ENCODE measurements around the gene UGT1A5.
"Not testable (repeated sequence)": the region's sequence is repeated elsewhere in the genome, so short reads cannot be mapped to it uniquely, and the experiment has no call there.

UGT1A5 gene

DNA sequence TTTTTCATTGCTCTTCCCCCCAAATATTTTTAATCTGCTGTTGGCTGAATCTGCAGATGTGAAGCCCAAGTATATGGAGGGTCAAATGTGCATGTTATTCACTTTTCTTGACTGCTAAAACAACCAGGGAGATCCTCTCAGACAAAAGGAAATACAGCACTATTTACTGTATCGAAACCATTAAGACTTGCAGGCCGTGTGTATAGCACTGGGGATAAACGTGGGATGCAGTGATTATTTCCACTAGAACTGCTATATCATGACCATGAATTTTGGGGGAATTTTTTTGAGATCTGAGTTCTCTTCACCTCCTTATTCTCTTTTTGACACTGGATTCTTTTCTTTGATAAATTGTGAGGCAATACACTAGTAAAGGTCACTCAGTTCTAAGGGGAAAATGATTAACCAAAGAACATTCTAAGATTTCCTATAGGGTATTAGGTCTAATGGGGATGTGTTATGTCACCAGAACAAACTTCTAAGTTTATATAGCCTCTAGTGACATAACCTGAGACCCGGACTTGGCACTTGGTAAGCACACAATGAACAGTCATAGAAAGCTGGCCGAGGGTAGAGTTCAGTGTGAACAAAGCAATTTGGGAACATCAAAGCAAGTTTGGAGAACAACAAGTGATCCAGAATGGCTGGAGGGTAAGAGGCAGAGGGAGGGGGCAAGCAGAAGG lies 32.5 kb downstream of the UGT1A5 start:
- Mint-ChIP-seq H3K9me3 (peaks cover 10% of the 10 kb centered on the region), H3K27ac (no peak overlapping the region), H3K4me3 (no peak overlapping the region), H3K36me3 (ENCODE audit: low read depth) (no peaks in the 10 kb centered on the region), H3K4me1 (no peaks in the 10 kb centered on the region), H3K27me3 (ENCODE audit: low read depth, poor library complexity) (peaks cover 9% of the 10 kb centered on the region)
- DNase-seq: no peak
- TF ChIP-seq, protein P1, sequence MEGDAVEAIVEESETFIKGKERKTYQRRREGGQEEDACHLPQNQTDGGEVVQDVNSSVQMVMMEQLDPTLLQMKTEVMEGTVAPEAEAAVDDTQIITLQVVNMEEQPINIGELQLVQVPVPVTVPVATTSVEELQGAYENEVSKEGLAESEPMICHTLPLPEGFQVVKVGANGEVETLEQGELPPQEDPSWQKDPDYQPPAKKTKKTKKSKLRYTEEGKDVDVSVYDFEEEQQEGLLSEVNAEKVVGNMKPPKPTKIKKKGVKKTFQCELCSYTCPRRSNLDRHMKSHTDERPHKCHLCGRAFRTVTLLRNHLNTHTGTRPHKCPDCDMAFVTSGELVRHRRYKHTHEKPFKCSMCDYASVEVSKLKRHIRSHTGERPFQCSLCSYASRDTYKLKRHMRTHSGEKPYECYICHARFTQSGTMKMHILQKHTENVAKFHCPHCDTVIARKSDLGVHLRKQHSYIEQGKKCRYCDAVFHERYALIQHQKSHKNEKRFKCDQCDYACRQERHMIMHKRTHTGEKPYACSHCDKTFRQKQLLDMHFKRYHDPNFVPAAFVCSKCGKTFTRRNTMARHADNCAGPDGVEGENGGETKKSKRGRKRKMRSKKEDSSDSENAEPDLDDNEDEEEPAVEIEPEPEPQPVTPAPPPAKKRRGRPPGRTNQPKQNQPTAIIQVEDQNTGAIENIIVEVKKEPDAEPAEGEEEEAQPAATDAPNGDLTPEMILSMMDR (IDR thresholded peaks at IDR 0.05): no peak

DNA sequence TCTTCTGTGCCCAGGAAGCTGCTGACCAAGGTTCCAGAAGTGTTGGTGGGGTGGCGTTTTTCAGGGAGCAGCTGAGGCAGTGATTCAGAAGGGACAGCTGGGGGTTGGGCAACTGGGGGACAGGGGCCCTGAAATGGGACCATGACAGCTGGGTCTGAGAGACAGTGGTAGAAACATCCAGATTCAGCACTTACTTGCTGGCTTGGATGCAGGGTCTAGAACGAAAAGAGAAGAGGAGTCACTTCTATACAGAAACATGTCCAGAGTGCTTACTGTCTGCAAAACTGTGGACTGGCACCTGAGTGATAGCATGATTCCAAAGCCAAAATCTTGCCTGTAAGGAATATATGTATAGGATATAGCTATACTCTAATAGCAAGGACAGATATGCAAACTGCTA lies 33.1 kb downstream of the UGT1A5 start:
- not testable (repeated sequence) for H3K27ac Mint-ChIP-seq; DNase-seq; H3K4me1 Mint-ChIP-seq; H3K36me3 Mint-ChIP-seq (ENCODE audit: low read depth); H3K4me3 Mint-ChIP-seq; H3K27me3 Mint-ChIP-seq (ENCODE audit: low read depth, poor library complexity)
- peaks cover 16% of the 10 kb centered on the region for H3K9me3 Mint-ChIP-seq

DNA sequence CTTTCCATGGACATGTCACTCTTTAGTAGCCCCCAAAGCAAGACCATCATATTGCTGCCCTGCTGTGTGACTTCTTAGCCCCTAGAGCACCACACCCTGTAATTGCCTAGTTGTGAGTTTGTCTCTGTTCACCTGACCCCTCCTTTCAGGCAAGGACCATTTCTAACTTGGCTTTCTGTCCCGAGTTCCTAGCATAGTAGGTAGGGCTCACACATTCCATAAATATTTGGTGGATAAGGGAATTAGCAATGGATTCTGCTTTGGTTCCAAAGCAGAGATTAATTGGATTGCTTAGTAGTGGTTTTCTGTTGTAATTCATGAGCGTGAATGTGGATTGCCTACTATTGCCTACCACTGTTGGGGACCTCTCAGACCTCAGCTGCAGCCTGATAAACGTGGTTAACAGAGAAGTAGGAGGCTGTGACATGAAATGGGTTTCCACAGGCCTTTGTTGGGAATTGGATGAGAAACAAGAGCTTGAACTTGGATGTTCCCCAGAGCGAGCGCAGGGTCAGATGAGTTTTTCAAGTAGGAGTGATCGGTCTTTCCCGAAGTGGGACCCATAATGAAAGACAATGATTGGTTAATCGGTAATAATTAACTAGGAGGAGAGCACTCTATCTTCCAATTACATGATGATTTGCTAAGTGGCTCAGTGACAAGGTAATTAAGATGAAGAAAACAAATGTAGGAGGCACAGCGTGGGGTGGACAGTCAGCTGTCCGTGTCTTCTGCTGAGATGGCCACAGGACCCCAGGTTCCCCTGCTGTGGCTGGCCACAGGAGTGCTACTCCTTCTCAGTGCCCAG lies 34.0 kb downstream of the UGT1A5 start:
- H3K36me3 Mint-ChIP-seq (ENCODE audit: low read depth): no peaks in the 10 kb centered on the region
- peaks cover 24% of the 10 kb centered on the region for H3K9me3 Mint-ChIP-seq
- TF ChIP-seq, protein P1 (IDR thresholded peaks at IDR 0.05): no peak
- H3K4me3 Mint-ChIP-seq: no peak overlapping the region
- no peak for DNase-seq
- H3K27me3 Mint-ChIP-seq (ENCODE audit: low read depth, poor library complexity): peaks cover 8% of the 10 kb centered on the region
- no peaks in the 10 kb centered on the region for H3K4me1 Mint-ChIP-seq
- no peak overlapping the region for H3K27ac Mint-ChIP-seq

DNA sequence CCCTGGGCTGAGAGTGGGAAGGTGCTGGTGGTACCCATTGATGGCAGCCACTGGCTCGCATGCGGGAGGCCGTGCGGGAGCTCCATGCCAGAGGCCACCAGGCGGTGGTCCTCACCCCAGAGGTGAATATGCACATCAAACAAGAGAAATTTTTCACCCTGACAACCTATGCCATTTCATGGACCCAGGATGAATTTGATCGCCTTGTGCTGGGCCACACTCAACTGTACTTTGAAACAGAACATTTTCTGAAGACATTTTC lies 34.5 kb downstream of the UGT1A5 start:
- H3K27me3 Mint-ChIP-seq (ENCODE audit: low read depth, poor library complexity): peaks cover 8% of the 10 kb centered on the region
- H3K4me1 Mint-ChIP-seq: no peaks in the 10 kb centered on the region
- DNase-seq: no peak
- H3K27ac Mint-ChIP-seq: no peak overlapping the region
- H3K36me3 Mint-ChIP-seq (ENCODE audit: low read depth): no peaks in the 10 kb centered on the region
- no peak overlapping the region for H3K4me3 Mint-ChIP-seq
- TF ChIP-seq, protein P1 (IDR thresholded peaks at IDR 0.05): no peak
- H3K9me3 Mint-ChIP-seq: peaks cover 29% of the 10 kb centered on the region

DNA sequence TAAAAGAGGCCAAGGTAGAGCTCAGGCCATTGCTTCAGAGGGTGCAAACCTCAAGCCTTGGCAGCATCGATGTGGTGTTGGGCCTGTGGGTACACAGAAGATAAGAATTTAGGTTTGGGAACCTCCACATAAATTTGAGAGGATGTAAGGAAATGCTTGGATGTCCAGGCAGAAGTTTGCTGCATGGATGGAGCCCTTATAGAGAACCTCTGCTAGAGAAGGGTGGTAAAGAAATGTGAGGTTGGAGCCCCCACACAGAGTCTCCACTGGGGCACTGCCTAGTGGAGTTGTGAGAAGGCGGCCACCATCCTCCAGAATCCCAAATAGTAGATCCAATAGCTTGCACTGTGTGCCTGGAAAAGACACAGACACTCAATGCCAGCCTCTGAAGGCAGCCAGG lies 38.0 kb downstream of the UGT1A5 start:
- H3K27ac Mint-ChIP-seq; H3K4me1 Mint-ChIP-seq; H3K4me3 Mint-ChIP-seq; DNase-seq; H3K36me3 Mint-ChIP-seq (ENCODE audit: low read depth); H3K27me3 Mint-ChIP-seq (ENCODE audit: low read depth, poor library complexity): not testable (repeated sequence)
- peaks cover 36% of the 10 kb centered on the region for H3K9me3 Mint-ChIP-seq

DNA sequence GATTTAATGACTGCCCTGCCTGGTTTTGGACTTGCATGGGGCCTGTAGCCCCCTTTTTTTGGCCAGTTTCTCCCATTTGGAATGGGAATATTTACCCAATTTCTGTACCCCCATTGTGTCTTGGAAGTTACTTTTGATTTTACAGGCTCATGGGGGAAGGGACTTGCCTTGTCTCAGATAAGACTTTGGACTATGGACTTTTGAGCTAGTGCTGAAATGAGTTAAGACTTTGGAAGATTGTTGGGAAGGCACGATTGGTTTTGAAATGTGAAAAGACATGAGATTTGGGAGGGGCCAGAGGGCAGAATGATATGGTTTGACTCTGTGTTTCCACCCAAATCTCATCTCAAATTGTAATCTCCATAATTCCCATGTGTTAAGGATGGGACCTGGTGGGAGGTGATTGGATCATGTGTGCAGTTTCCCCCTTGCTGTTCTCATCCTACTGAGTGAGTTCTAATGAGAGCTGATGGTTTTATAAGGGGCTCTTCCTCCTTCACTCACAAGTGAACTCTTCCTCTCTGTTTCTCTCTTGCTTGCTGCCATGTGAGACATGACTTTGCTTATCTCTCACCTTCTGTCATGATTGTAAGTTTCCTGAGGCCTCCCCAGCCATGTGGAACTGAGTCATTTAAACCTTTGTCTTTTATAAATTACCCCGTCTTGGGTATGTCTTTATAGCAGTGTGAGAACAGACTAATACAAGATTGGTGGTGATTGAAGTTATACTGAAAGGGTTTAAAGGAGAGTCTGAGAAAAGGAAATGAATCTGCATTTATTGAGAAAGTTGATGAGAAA lies 38.7 kb downstream of the UGT1A5 start:
- not testable (repeated sequence) for H3K27me3 Mint-ChIP-seq (ENCODE audit: low read depth, poor library complexity); DNase-seq; H3K4me3 Mint-ChIP-seq; H3K4me1 Mint-ChIP-seq; H3K27ac Mint-ChIP-seq; H3K36me3 Mint-ChIP-seq (ENCODE audit: low read depth)
- H3K9me3 Mint-ChIP-seq: peaks cover 36% of the 10 kb centered on the region

DNA sequence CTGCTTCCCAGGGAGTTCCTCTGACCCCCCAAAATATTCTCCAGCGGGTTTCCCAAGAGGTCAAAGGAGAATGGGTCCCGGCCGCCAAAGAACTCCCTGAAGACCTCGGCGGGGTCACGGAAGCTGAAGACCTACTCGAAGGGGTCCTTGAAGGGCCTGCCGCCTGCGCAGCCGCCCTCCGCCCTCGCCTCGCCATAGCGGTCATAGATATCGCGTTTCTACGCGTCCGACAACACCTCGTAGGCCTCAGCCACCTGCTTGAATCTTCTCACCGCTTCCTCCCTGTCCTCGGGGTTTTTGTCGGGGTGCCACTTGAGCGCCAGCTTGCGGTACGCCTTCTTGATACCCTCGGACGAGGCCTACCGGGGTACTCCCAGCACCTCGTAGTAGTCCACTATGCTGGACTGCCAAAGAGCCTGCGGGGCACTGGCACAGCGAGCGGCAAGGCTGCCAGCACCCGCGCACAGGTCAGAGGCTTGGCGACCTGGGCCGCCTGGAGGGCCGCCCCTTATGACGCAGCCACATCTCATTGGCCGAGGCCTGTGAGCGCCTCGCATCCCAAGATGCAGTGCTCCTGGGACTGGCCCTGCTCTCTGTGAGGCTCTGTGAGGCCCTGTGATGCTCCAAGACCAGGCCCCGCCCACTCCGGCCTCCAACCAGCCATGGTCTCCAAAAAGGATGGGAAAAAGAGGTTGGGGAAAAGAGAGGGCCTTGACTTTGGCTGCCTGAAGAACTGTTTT lies 42.3 kb downstream of the UGT1A5 start:
- Mint-ChIP-seq H3K27ac (no peak overlapping the region), H3K9me3 (peaks cover 27% of the 10 kb centered on the region), H3K27me3 (ENCODE audit: low read depth, poor library complexity) (peaks cover 11% of the 10 kb centered on the region), H3K36me3 (ENCODE audit: low read depth) (no peaks in the 10 kb centered on the region), H3K4me1 (no peaks in the 10 kb centered on the region), H3K4me3 (no peak overlapping the region)
- no peak for DNase-seq
- TF ChIP-seq, protein P1 (IDR thresholded peaks at IDR 0.05): no peak

All from nephron progenitor cell (in vitro differentiated cells).